ENCODE results near the gene COL5A1.

The COL5A1 gene

DNA sequence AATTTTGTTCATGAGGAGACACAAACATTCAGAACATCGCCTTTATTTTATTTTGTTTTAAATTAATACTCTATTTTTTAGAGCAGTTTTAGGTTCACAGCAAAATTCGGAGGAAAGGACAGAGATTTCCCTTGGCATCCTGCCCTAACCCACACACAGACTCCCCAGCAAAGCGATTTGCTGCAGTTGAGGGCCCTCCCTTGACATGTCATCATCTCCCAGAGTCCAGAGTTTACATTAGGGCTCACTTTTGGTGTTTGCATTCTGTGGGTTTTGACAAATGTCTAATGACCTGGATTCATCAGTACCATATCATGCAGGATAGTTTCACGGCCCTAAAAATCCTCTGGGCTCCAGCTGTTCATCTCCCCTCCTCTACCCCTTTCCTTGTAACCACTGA is 33.6 kb upstream of the COL5A1 start:
- DNase-seq, result peak; percentile 10

DNA sequence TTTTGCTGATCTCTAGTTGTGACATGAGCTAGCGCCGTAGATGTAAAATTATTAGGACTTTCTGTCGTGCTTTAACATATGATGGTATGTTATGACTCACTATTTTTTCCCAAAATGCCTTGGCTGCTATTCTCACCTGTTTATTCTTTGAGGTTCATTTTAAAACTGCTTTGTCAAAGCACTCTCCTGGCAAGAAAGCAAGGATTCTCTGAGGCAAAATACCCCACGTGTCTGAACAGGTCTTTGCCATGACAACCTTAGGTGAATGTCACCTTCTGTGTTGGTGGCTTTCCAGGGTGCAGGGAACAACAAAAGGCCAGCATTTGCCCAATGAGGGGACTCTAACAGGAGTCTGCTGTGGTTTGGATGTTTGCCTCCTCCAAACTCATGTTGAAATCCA is 30.6 kb upstream of the COL5A1 start:
- peak; percentile 19 for DNase-seq

DNA sequence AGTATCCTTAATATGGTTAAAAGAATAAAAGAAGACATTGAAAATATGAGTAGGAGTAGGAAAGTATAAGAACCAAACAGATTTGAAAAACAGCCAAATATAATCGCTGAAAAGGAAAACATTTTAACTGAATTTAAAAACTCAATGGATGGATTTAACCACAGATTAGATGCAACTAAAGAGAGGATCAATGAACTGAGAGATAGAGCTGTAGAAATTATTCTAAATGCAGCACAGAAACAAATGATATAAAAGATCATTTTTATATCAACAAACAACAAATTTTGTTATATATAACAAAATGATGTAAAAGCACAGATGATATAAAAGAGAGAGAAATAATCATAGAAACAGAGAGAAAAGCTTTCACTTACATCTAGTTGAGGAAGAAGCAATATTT is 29.3 kb upstream of the COL5A1 start:
- no peak for DNase-seq

DNA sequence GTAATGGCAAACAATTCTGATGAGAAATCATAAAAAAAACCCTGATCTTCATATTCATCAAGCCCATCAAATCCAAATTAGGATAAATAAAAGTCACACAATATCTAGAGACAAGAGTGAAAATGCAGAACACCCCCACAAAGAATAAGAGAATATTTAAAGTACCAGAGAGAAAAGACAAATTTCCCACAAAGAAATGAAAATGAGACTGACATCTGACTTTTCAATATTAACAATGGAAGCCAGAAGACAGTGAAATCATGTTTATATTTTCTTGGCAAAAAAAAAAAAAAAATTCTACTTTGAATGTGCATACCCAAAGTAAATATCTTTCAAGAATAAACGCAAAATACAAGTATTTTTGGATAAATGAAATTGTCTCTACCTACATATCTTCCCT is 28.9 kb upstream of the COL5A1 start:
- DNase-seq, result no peak

DNA sequence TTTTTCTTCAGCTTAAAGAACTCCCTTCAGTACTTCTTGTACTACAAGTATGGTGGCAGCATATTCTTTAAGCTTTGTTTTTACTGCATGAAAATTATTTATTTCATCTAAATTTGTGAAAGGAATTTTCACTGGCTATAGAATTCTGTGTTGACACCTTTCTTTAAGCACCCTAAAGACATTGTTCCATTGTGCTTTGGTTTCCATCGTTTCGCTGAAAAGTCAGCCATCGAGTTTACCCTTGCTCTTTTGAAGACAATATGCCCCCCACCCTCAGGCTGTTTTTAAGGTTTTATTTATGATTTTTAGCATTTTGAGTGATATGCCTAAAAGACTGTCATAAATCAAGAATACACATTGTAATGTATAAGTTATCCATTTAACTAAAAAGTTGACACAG is 27.3 kb upstream of the COL5A1 start:
- no peak for DNase-seq

DNA sequence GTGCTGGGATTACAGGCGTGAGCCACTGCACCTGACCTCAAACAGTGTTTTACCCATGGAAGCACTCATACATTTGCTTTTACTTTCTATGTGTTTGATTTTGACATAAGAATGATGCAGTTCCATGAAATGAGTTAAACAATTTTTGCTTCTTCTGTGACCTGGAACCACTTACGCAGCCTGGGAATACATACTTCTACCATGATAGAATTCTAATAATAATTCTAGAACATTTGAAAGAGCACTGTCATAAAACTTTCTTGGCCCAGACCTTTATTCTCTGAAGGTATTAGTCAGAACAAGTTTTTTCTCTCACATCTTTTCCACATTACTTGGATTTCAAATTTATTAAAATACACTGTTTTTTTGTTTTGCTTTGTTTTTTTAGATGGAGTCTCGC is 25.3 kb upstream of the COL5A1 start:
- DNase-seq, result no peak

DNA sequence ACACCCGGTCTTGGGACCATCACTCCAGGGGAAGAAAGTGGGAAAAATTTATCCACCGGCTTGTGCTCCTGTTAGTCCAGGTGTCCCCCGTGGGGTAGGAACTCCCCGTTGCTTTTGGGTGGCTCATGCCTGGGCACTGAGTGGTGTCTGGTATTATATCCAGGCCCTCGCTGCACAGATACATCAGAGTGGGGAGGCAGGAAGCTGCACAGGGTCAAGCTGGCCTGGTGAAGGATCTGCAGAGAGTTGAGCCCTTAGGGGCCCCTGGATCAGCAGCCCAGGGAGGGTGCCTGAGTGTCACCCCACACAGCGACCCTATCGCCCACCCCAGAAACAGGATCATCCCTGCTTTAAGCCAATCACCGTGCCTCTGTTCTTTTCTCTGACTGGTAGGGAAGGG is 24.4 kb upstream of the COL5A1 start:
- peak; percentile 25 for DNase-seq

DNA sequence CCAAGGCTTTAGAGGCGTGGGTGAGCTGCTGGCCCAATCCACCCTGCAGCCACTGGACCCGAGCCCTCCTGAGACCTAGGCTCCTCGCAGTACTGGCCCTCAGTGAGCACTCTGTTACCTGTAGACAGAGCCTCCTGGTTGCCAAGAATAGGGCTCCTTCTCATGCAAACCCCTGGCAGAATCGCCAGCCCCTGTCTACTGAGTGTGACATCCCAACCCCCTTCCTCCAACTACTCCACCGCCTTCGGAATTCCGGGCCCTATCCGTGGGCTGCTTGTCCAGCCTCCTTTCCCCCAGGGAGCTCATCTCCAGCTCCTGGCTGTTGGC is 23.8 kb upstream of the COL5A1 start:
- peak; percentile 6 for DNase-seq

DNA sequence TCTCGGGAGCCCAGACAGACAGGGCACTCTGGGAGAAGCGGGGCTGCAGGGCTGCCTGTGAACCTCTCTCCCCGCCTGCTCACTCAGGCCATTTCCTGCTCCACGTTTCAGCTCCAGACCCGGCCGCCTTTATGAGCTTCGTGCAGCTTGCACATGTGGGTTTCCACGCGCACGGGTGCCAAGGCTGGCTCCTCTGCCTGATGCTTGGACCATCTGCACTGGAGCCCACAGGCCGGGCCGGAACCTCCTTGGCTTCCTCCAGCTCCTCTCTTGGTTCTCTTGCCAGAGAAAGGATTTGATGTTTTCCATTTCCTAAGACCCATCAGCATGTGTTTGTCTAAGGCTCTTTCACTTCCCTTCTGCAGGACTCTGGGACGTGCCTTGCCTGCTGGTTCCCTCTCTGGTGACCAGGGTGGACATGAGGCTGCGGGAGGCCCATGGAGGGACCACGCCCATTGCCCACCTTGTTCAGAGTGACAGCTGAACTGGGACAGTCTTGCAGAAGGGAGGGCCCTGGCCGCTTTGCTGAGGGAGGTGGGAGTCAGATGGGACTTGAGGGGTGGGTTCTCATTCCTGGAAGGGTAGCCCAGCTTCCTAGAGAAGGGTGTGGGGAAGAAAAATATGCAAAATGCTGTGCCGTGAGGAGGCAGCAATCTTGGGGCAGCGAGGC is 23.3 kb upstream of the COL5A1 start:
- DNase-seq, result peak; percentile 52

DNA sequence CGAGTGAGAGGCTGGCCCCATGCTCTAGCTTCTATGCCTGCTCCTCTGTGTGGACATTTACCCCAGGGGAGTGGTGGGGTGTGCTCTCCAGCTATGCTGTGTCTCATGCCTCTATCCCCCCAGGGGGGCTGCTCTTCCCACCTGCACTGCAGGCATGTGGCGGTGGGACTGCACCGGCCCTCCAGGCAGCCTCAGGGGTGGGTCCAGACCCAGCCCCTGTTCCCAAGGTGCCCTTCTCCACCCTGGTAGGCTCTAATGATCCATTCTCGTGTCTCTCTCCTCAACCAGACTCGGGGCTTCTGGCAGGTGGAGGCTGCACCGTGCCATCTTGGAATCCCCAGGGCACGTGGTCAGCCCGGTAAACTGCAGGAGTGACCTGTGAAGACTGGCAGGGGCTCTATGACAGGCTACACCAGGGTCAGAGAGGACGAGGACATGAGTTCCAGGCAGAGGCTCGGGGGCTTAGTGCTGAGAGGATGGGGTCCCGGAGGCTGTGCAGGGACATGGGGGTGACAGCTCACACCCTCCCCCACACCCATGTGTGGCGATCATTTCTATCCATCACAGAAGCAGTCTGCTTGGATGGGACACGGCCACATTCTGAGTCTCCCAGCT is 22.7 kb upstream of the COL5A1 start:
- DNase-seq, result peak; percentile 34

DNA sequence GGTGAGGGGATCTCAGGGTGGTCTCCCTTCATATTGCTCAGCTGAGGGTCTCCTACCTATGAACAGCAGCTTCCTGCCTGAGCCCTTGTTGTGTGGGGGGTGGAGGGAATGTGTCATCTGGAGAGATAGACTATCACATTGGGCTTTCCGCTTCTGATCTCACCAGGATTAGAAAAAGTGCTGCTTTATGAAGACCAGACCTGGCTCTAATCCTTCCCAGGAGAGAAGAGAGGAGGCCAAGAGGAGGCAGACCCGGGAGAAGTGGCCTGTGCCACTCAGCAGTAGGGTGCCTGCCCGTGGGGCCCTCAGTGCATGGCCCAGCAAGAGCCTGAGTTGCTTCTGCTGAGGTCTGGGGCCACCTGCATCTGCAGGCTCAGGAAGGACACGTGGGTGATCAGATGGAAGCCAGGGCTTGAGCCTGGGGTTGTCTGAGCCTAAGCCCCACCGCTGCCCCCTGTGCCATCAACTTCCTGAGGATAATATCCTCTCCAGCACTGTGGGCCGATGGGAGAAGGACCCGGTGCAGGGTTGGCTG is 22.1 kb upstream of the COL5A1 start:
- no peak for DNase-seq

DNA sequence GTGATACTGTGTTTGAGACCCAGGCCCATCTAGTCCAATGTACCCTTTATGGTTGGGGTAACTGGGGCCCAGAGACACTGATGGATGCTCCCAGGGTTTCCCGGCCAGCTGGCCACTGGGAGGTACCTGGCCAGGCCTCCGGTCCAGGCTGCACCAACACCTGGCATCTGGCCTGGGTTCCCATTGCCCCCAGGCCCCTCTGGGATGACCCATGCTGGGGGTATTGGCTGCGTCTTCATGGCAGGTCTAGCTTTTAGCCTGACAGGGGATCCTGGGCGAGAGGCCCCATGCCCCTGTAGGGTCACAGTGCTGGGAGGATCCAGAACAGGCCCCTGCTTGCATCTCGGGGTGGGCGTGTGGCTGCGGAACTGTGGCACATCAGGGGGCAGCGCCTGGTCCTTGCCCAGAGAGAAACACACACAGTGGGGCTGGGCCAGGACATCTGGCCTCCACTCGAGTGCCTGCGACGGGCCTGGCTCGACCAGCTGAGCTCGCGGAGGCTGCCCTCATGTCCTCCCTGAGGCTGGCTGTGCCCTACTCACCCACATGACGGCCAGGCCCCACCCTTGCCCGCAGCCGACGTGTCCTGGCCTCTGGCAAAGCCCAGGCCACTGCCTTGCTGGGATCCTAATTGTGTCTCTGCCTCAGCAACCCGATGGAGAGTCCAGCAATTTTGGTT is 21.5 kb upstream of the COL5A1 start:
- DNase-seq, result peak; percentile 54

DNA sequence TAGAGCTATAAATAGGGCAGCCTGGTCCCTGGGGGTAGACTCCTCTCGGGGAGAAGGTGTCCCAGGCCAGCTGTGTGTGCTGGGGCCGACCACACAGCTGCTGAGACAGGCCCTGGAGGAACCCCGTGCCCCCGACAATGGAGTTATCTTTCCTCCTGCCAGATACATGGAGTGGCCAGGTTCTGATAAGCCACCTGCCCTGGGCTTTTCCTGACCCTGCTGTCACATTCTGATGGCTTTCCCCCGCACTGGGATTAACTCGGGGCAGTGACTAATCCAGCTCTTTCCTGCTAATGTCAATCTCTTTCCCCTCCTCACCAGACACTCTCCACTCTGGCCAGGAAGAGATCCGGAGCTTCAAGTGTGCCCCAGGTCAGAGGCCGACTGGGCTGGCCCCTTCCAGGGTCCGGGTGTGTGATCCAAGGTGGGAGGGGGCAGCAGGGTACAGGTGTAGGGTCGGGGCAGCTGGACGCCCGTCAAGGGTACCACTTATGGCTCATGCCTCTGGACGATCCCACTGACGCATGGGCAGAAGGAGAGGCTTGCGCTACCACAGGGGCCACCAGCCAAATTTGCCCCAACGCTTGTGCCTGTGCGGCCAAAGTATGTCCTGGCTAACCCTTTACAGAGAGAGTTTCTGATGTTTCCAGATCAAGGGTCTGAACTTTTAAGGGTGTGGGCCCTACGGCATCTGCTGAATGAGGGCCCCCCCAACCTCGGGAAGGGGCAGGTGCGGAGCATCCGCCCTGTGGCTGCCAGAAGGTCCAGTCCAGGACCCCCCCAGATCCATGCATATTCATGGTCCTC is 20.6 kb upstream of the COL5A1 start:
- peak; percentile 22 for DNase-seq

DNA sequence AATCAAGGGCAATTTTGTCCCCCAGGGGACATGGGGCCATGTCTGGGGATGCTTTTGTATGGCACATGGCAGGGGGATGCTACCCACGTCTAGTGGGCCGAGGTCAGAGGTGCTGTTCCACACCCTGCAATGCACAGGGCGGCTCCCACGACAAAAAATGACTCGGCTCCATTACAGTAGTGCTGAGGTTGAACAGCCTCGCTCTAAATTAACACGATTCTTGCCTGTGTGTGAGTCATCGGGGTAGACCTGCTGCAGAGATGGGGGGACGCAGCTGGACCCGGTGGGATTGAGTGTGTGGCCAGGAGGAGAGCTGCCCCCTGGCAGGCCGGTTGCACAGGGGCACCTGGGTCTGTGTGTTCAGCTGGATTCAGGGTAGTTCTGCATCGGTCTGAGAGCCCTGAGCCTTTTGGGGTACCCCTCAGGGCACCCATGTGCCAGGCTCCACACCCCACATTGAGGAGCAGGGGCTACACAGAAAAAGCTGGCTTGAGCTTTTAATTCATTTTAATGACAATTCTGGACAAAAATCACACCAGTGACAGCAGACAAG is 20.0 kb upstream of the COL5A1 start:
- DNase-seq, result peak; percentile 37

DNA sequence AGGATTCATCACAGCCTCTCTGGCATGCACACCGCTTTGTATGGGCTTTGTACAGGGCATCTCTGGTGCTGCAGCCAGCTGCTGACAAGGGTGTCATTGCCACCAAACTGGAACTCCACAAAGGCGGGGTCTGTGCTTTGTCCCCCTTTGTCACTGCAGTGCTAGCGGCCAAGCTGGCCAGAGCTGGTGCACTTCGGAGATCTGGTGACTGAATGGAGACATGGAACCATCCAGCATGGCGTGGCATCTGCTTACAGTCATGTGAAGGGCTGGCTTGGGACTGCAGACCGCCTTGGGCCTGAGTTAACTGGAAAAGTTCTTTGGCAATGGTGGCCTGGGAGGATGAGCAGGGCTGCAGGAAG is 18.7 kb upstream of the COL5A1 start:
- DNase-seq, result peak; percentile 48

DNA sequence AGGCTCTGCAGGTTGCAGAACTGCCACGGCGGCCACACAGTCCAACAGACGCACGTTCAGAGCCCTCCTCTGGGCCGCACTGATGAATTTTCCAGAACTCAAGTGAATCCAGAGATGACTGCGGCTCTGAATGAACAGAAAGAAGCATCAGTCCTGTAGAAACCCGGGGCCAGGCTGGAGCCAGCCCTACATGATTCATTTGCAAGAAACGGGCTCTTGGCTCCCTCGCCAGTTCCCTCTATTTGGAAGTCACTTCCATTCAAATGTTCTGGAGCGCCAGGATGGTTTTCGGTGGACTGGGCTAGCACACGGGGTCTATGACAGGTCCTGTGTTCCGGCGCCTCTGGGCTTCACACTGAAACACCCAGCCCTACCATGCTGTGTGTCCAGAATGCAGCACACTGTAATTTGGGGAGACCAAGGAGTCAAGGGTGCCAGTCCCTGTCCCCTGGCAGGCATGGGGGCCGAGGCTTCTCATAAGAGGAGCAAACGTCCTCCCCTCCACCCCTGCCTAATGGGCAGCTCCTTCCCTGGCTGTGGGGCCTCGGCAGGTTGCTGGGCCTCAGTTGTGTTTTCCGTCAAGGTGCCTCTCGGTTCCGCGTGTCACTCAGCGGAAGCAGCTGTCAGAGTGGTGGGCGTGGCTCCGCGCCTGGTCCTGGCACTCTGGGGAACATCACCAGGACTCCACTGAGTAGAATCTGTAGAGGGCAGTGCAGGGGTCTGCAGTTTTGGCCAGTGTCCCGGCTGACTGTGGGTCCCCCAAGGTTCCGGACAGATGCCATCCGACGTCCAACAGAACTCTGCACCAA is 18.1 kb upstream of the COL5A1 start:
- peak; percentile 52 for DNase-seq

DNA sequence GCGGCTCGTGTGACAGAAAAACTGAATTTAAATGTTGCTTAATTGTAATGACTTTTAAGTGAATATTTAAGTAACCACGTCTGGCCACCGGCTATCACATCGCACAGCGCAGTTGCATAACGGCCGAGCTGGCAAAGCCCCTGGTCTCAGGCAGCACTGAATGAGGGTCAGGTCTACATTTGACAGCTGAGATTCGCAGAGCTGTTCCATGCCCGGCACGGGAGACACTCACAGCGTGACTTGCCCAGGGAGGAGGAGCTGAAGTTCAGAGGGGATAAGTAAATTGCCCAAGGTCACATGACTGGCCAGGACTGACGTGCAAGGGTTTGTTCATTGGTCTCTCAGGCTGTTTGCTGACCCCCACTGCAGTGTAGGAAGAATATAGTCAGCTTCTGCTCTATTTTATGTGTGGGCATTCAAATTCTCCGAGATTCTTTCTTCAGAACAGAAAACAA is 17.4 kb upstream of the COL5A1 start:
- DNase-seq, result peak; percentile 37

DNA sequence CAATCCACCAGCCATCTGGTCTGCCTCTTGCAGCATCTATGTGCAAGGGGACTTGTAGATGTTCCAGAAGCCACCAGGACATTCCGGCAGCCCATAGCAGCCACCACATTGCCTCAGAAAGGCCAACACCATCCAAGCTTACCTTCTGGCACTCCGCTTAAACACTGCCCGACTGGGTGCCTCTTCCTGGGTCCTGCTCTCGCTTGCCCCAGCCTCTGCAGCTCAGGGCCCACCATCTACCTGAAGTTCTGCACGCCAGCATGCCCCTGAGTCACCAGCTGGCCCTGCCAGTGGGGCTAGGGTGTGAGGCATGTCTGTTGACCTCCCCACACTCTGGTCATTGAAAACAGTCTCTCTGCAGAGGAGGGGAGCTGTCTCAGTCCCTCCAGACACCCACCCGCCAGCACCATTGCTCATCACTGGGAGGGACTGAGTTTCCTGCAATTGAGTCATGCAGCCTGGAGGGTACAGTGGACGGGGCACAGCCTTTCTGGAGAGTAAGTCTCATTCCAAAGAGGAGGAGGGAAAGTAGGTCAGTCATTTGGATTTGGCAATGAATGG is 16.9 kb upstream of the COL5A1 start:
- peak; percentile 37 for DNase-seq

DNA sequence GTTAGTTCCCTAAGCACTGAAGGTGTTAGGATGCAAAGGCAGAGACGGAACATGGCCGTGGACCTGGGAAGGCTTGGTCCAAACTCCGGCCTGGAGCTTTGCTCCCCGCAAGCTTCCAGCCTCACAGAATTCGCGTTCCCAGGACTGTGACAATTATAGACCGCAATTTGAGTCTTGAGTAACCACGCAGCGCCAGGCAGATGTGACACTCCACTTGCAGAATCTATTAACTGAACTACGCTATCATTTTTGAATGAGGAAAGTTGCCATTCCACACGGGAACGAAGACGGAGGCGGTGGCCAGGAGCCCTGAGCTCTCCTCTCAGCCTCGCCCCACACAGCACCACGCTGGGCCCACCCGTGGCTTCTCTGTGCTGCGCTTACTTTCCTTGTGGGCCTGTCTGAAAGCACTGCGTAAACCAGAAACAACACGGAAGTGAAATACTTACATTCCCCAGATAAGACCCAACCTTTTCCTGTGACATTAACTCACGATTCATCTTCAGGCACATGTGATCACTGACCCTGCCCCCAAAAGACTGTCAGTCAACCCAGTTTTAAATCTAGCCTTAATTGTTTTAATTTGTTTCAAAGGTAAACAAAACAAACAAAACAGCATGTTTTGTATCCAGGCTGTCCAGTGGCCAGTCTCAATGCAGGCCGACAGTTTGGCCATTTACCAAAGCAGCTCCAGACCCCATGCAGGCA is 16.1 kb upstream of the COL5A1 start:
- peak; percentile 30 for DNase-seq

DNA sequence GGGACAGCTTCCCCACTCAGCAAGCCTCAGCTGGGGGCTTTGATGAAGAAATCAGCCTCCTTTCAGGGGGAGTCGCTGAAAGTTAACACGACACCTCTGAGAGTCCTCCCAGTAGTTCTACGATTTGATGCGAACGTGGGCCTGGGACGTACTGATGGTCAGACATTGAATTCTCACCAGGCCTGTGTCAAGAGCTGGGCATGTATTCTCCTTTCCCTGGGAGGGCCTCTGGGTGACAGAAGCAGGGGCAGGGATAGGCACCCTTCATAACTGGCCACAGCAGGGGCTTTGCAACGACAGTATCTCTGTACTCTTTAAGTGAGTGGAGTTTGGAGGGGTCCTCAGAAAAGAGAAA is 15.6 kb upstream of the COL5A1 start:
- no peak for DNase-seq
